ENCODE measurements around the gene FKBP5. TPM values are rescaled to one million over a fixed set of nuclear protein-coding genes. Genes with fewer than 3 reads are reported as not detected.

The FKBP5 gene
- total and polyA plus RNA-seq, 10 of the 15 experiments (the other 5 are each of a cell fraction or from before 2014, with no cell fraction given) = 29.0 to 123 (median 62.3) TPM

DNA sequence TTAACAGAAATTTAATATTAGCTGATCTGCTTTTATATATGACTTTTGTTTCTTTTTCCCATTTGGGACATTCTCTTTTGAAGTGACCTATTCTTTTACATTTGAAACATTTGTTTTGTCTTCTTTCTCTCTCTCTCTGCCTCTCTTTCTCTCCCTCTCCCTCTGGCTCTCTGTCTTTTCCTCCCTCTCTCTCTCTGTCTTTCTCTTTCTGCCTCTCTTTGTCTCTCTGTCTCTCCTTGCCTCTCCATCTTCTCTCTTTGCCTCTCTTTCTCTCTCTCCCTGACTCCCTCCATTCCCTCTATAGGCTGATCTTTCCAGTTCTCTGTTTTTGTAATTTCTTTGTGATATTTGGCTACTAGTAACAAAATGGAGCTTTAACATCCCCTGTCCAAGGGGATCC, 124.0 kb downstream of the FKBP5 start:
- SMC1A ChIA-PET (ENCODE audit: uncharacterized antibody, unreplicated experiment) = interaction anchor here (1.1 to 1.3 kb wide), 2 partner anchors 18 to 171 kb away, joined by 3 to 4 read pairs; no protein-coding TSS in a partner anchor
- no peak overlapping the region for H3K4me3 ChIP-seq
- POLR2A ChIA-PET = no interaction called here
- RAD21 ChIA-PET (ENCODE audit: unreplicated experiment) = no interaction called here
- CTCF ChIA-PET = interaction anchor here (1.1 to 2.4 kb wide), 2 partner anchors 172 to 174 kb away, joined by 3 to 8 read pairs; partner anchors contain the start of gene ARMC12
- H3K79me2 ChIP-seq (ENCODE audit: control insufficient read depth, insufficient read depth, low read length) = no peaks in the 10 kb centered on the region
- no peaks in the 10 kb centered on the region for H3K4me1 ChIP-seq (ENCODE audit: control insufficient read depth, insufficient read depth, low read length)
- H3K9ac ChIP-seq (ENCODE audit: control insufficient read depth, insufficient read depth, low read length) = no peak overlapping the region
- no peaks in the 10 kb centered on the region for H3K36me3 ChIP-seq (ENCODE audit: control insufficient read depth in 2 of 2, insufficient read depth in 2 of 2, low read length in 1 of 2)
- H2AFZ ChIP-seq (ENCODE audit: control insufficient read depth, low read depth, low read length) = no peak overlapping the region
- H3K9me3 ChIP-seq (replicated peaks; ENCODE audit: control insufficient read depth, insufficient read depth, low read length) = no peaks in the 10 kb centered on the region
- in situ Hi-C loops (cut with MboI) (no loop called here), intact Hi-C loops (cut with micrococcal nuclease; ENCODE audit: unreplicated experiment) (loop anchor here (10.0 kb wide), 1 partner anchor 270 kb away; the partner anchor contains the start of gene DEF6)
- ATAC-seq = no peak
- no TSS peak for BruUV-seq (replicated peaks)
- no peaks in the 10 kb centered on the region; a peak in 2 of 4 replicates for H3K27me3 ChIP-seq (replicated peaks in 1 of 2; ENCODE audit: control insufficient read depth in 2 of 2, insufficient read depth in 2 of 2, low read length in 1 of 2)
- no peak for TF ChIP-seq SMAD5 (IDR thresholded peaks at IDR 0.05; ENCODE audit: low read depth)
- TF ChIP-seq RAD51 (IDR thresholded peaks at IDR 0.05) = no peak
- TF ChIP-seq CEBPB (IDR thresholded peaks at IDR 0.05; ENCODE audit: borderline replicate concordance in 1 of 2, low read depth in 2 of 2, low read length in 2 of 2) = no peak
- TF ChIP-seq, protein P1, sequence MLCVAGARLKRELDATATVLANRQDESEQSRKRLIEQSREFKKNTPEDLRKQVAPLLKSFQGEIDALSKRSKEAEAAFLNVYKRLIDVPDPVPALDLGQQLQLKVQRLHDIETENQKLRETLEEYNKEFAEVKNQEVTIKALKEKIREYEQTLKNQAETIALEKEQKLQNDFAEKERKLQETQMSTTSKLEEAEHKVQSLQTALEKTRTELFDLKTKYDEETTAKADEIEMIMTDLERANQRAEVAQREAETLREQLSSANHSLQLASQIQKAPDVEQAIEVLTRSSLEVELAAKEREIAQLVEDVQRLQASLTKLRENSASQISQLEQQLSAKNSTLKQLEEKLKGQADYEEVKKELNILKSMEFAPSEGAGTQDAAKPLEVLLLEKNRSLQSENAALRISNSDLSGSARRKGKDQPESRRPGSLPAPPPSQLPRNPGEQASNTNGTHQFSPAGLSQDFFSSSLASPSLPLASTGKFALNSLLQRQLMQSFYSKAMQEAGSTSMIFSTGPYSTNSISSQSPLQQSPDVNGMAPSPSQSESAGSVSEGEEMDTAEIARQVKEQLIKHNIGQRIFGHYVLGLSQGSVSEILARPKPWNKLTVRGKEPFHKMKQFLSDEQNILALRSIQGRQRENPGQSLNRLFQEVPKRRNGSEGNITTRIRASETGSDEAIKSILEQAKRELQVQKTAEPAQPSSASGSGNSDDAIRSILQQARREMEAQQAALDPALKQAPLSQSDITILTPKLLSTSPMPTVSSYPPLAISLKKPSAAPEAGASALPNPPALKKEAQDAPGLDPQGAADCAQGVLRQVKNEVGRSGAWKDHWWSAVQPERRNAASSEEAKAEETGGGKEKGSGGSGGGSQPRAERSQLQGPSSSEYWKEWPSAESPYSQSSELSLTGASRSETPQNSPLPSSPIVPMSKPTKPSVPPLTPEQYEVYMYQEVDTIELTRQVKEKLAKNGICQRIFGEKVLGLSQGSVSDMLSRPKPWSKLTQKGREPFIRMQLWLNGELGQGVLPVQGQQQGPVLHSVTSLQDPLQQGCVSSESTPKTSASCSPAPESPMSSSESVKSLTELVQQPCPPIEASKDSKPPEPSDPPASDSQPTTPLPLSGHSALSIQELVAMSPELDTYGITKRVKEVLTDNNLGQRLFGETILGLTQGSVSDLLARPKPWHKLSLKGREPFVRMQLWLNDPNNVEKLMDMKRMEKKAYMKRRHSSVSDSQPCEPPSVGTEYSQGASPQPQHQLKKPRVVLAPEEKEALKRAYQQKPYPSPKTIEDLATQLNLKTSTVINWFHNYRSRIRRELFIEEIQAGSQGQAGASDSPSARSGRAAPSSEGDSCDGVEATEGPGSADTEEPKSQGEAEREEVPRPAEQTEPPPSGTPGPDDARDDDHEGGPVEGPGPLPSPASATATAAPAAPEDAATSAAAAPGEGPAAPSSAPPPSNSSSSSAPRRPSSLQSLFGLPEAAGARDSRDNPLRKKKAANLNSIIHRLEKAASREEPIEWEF (IDR thresholded peaks at IDR 0.05; ENCODE audit: insufficient replicate concordance, low read depth, low read length) = no peak
- TF ChIP-seq EZH2 (IDR thresholded peaks at IDR 0.05; ENCODE audit: borderline replicate concordance, control insufficient read depth, low read depth, low read length) = no peak
- no peak for TF ChIP-seq SUPT20H (IDR thresholded peaks at IDR 0.05; ENCODE audit: borderline replicate concordance, control insufficient read depth, low read depth, low read length)
- TF ChIP-seq, protein P2, sequence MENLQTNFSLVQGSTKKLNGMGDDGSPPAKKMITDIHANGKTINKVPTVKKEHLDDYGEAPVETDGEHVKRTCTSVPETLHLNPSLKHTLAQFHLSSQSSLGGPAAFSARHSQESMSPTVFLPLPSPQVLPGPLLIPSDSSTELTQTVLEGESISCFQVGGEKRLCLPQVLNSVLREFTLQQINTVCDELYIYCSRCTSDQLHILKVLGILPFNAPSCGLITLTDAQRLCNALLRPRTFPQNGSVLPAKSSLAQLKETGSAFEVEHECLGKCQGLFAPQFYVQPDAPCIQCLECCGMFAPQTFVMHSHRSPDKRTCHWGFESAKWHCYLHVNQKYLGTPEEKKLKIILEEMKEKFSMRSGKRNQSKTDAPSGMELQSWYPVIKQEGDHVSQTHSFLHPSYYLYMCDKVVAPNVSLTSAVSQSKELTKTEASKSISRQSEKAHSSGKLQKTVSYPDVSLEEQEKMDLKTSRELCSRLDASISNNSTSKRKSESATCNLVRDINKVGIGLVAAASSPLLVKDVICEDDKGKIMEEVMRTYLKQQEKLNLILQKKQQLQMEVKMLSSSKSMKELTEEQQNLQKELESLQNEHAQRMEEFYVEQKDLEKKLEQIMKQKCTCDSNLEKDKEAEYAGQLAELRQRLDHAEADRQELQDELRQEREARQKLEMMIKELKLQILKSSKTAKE (IDR thresholded peaks at IDR 0.05; ENCODE audit: low read depth, poor library complexity, severe bottlenecking) = no peak
- no peak for FAIRE-seq
- no peak for DNase-seq (ENCODE audit: low read depth, low spot score)
- no peak overlapping the region for H3K4me2 ChIP-seq (ENCODE audit: control insufficient read depth, insufficient read depth)
- no peaks in the 10 kb centered on the region for H4K20me1 ChIP-seq (ENCODE audit: control insufficient read depth, insufficient read depth)
- H3K27ac ChIP-seq (ENCODE audit: control insufficient read depth, insufficient read depth) = no peak overlapping the region

Data from GM12878 (cell line).